ENCODE results near the gene CPZ. TPM values are rescaled to one million over a fixed set of nuclear protein-coding genes. Genes with fewer than 3 reads are reported as not detected.

Gene CPZ
- total RNA-seq = under 0.01 TPM in 1 of 2 replicates, not detected in the other

DNA sequence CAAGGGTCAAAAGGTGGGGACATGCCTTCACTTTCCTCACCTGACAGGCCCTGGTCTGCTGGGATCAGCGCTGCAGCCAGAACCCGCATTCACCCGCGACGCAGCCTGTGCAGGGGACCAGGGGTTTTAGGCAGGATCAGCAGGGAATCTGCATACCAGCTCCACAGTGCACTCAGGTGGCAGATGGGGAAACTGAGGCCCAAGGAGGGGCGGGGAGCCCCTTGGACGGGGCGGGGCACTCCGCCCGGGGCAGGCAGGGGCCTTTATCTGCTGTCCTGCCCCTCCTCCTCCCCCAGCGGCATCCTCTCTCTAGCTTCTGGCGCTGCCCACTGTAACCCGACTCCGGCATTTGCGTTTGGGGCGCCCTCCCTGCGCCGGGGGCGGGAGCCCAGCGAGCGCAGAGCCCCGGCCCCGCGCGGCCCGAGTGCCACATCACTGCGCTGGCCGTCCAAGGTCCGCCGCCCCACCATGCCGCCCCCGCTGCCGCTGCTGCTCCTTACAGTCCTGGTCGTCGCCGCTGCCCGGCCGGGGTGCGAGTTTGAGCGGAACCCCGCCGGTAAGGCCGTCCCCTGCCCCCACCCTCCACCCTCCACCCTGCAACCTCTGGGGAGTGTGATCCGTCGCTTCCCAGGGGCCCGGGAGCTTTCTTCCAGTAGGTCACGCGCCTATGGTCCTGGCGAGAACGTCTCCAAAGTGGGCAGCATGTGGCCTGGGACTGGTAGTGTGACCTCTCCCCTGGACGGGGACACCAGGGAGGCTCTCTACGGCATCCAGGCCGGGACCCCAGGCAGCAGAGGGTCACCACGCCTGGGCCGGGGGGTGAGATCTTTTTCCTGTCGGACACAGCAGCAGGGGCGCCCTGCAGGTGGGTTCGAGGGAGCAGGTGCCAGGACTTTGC lies at the start of gene CPZ:
Gene CPZ, plus strand, starts transcription at position 400 of the 898 bp plus-strand sequence. Its CDS starts 69 bp downstream, at position 469.
- DNase-seq (ENCODE audit: low read depth in 2 of 2) = no peak

GRCh38 chr4:8542776-8543525 lies 49.6 kb upstream of the CPZ start:
- no peak for DNase-seq (ENCODE audit: low read depth in 2 of 2)

DNA sequence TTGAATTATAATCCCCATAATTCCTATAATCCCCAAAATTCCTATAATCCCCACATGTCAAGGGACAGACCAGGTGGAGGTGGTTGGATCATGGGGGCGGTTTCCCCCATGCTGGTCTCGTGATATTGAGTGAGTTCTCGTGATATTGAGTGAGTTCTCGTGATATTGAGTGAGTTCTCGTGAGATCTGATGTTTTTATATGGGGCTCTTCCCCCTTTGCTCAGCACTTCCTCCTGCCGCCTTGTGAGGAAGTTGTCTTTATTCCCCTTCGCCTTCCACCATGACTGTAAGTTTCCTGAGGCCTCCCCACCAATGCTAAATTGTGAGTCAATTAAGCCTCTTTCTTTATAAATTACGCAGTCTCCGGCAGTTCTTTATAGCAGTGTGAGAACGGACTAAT lies 48.9 kb upstream of the CPZ start:
- no peak for DNase-seq (ENCODE audit: low read depth in 2 of 2)

GRCh38 chr4:8544282-8544681 lies 48.3 kb upstream of the CPZ start:
- no peak for DNase-seq (ENCODE audit: low read depth in 2 of 2)

DNA sequence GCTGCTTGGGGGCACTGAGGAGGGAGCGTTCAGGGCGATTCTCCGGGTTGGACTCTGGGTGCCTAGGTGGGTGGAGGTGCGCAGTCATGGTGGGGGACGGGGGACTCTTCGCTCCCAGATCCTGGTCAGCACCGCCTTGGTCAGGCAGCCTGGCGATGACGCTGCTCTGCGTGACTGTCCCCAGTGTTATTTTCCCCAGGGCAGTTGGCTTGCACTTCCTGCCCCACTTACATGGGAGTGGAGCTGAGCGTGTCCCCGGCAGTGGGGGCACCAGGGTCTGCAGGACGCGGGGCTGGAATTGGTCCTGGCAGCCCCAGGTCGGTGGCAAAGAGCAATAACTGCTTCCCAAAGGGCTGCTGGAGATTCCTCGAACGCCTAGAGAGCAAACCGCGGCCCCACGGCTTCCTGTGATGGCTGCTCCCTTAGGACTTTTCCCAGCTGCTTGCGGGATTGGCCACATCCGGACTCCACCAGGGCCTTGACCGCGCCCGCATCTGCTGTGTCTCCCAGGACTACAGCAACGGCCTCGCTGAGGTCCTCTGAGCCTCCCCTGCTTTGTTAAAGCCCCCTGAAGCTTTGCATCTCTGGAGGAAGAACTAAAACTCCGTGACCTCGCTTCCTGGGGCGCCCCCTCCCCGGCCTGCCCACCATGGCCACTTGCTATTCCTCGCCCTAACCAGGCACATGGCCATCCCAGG lies 47.7 kb upstream of the CPZ start:
- DNase-seq (ENCODE audit: low read depth in 2 of 2) = no peak

DNA sequence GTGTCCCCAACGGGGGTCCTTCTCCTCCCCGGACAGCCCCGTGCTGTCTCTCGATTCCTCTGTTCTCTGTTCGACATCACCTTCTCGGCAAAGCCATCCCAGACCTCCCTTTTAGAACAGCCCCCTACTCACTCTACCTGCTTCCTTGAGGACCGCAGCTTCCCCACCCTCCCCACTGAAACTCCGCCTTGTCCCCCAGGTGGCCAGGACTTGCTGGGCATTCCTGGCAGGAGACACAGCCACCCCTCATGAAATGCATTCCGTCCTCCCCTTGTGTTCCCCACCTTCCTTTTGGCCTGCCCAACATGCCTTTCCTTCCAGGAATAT lies 47.2 kb upstream of the CPZ start:
- DNase-seq (ENCODE audit: low read depth in 2 of 2) = no peak

- DNase-seq (ENCODE audit: low read depth in 2 of 2) = no peak
These were observed 45.8 kb upstream of the CPZ start for GRCh38 chr4:8546766-8547107.

- DNase-seq (ENCODE audit: low read depth in 2 of 2) = peak; percentile 22 to 47
These were observed 45.3 kb upstream of the CPZ start for GRCh38 chr4:8547108-8547911.

- no peak for DNase-seq (ENCODE audit: low read depth in 2 of 2)
These were observed 44.4 kb upstream of the CPZ start for GRCh38 chr4:8547912-8548730.

GRCh38 chr4:8548731-8549351 lies 43.7 kb upstream of the CPZ start:
- DNase-seq (ENCODE audit: low read depth in 2 of 2) = no peak

GRCh38 chr4:8549352-8549931 lies 43.1 kb upstream of the CPZ start:
- DNase-seq (ENCODE audit: low read depth in 2 of 2) = no peak

DNA sequence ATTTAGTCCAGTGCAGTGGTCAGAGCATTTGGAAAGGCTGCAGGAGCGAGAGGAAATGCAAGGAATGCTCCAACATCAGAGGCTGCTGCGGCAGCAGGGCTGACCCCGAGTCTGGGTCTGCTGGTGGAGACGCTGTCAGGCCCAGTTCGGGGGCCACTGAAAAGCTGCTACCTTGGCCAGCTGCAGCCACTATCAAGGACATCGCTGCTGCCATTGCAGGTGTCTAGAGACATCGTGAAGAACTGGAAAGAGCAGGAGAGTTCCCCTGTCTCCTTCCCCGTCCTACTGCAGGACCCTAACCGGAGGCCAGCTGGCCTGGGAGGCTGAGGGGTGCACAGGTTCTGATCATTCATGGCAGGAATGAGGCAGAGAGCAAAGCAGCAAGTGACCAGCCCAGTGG lies 41.9 kb upstream of the CPZ start:
- DNase-seq (ENCODE audit: low read depth in 2 of 2) = no peak

GRCh38 chr4:8552024-8552423 lies 40.5 kb upstream of the CPZ start:
- DNase-seq (ENCODE audit: low read depth in 2 of 2) = no peak

- DNase-seq (ENCODE audit: low read depth in 2 of 2) = no peak
These were observed 39.9 kb upstream of the CPZ start for GRCh38 chr4:8552581-8553205.

- DNase-seq (ENCODE audit: low read depth in 2 of 2) = no peak
These were observed 39.3 kb upstream of the CPZ start for GRCh38 chr4:8553216-8553615.

- DNase-seq (ENCODE audit: low read depth in 2 of 2) = no peak
These were observed 38.6 kb upstream of the CPZ start for GRCh38 chr4:8553991-8554405.

DNA sequence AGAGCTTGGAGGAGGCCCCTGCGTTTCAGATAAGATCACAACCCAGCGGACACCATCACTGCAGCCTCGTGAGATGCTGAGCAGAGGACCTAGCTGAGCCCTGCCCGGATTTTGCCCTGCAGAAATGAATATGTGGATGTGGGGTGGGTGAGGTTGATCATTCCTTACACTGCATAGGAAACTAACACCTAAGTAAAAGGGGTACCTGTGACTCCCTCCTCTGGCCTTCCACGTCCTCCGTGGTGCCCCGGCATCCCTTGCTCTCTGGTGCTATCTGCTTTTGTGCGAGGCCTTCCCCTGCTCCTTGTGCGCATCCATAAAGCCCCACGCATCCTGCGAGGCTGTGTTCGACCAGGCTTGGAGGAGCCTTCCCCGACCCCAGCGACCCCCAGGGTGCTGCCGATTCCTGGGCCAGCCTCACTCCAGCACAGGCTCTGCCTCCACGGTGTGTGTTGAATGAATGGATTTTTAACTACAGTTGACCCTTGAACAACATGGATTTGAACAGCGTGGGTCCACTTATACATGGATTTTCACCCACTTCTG lies 37.9 kb upstream of the CPZ start:
- no peak for DNase-seq (ENCODE audit: low read depth in 2 of 2)

DNA sequence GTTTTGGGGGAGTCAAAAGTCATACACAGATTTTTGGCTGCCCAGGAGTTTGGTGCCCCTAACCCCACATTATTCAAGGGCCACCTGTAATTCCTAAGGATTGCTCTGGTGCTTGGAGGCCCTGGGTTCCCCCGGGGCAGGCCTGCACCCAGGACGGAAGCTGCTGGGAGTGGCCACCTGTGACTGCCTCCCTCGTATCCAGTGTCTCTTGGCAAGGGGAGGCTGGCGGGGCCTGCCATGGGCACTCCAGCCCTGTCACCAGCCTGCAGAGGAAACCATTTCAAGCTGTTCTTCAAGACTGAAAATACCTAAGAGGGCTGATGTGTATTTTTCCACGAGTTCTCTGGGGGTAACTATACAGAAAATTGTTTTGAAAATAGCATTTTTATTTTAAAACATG lies 36.8 kb upstream of the CPZ start:
- DNase-seq (ENCODE audit: low read depth in 2 of 2) = no peak
